DND-41 (cell line): ENCODE results near the gene ITFG1.

Experiments
- EZH2 ChIP-seq: IDR thresholded peaks from 3 replicates; pipeline ENCODE4 v1.6.1; 2012; ENCODE audit warnings: borderline replicate concordance, low read depth, mild to moderate bottlenecking, moderate library complexity, low read length, inconsistent platforms; ENCODE audit not compliant: severe bottlenecking
- TF ChIP-seq, protein P1 (sequence below): IDR thresholded peaks from 2 replicates; pipeline ENCODE4 v1.5.1; 2012; ENCODE audit warnings: borderline replicate concordance, low read length, moderate library complexity, mild to moderate bottlenecking; ENCODE audit not compliant: poor library complexity, severe bottlenecking; ENCODE audit errors: extremely low read depth

DNA sequence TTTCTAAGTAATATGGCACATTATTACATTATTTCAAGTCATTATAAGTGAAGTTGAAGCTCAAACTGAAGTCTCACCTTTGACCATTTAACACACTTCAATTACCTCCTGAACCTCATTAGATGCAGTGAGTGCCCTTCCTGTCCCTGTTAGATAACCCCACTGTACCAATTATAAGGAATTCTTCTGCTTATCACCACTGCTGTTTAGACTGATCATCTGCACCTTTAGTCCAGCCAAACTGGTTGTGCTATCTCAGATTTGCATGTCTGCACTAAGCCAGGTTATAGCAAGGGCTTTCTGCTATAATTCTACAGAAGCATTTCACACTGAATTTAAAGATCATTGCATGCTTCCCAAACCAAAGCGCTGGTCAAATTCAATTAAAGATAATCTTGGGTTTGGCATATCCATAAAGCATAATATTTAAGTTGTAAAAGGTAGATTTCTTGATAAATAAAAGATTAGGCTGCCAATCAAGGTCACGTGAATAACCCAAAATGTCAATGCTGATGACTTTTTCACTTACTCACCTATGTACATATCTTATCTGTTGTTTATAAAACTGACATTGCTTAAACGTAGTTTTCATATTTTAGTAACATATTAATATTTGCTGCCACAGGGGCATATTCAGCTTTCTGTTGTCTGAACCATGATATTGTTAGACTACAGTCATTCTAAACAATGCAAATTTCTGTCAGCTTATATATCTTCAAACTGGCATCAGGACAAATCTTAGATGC is 11.9 kb downstream of the ITFG1 start:
- TF ChIP-seq, protein P1, sequence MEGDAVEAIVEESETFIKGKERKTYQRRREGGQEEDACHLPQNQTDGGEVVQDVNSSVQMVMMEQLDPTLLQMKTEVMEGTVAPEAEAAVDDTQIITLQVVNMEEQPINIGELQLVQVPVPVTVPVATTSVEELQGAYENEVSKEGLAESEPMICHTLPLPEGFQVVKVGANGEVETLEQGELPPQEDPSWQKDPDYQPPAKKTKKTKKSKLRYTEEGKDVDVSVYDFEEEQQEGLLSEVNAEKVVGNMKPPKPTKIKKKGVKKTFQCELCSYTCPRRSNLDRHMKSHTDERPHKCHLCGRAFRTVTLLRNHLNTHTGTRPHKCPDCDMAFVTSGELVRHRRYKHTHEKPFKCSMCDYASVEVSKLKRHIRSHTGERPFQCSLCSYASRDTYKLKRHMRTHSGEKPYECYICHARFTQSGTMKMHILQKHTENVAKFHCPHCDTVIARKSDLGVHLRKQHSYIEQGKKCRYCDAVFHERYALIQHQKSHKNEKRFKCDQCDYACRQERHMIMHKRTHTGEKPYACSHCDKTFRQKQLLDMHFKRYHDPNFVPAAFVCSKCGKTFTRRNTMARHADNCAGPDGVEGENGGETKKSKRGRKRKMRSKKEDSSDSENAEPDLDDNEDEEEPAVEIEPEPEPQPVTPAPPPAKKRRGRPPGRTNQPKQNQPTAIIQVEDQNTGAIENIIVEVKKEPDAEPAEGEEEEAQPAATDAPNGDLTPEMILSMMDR = no peak
- TF ChIP-seq EZH2 = no peak
